ENCODE measurements around the gene ARCN1. TPM values are rescaled to one million over a fixed set of nuclear protein-coding genes. Genes with fewer than 3 reads are reported as not detected.

Gene ARCN1
- total RNA-seq, 1 donor from 2014 or later, result 162 TPM

DNA sequence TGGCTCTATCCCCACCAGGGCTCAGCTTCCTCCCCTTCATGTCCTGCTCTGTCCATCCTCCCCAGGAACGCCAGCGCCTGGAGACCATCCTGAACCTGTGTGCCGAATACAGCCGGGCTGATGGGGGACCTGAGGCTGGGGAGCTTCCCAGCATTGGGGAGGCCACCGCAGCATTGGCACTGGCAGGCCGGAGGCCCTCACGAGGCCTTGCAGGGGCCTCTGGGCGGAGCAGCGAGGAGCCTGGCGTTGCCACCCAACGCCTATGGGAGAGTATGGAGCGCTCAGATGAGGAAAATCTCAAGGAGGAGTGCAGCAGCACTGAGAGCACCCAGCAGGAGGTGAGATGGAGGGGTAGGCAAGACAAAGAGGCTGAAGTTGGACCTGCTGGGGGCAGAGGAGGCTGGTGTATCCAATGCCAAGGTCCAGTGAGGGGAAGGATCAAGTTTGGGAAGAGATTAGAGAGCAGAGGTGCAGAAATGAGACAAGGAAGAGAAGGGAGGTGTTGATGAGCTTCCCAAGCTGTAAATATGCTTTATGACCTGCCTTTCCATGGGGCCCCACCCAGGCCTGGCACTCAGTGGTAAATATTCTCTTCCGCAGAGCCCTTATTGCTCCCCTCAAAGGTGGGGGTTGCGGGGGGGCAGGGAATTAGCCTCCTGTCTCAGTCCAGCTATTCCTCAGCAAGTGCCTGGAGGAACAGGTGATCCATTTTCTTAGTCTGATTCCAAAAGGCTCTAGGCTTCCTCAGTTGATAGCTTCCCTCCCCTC lies 59.1 kb downstream of the ARCN1 start:
- Mint-ChIP-seq H3K4me3 (no peak overlapping the region), H3K4me1 (ENCODE audit: low read depth) (no peaks in the 10 kb centered on the region), H3K27ac (no peak overlapping the region), H3K9me3 (no peaks in the 10 kb centered on the region), H3K27me3 (ENCODE audit: insufficient read depth) (peaks cover 8% of the 10 kb centered on the region), H3K36me3 (ENCODE audit: low read depth) (no peaks in the 10 kb centered on the region)
- no peak for DNase-seq (ENCODE audit: low spot score)
- intact Hi-C loops (cut with micrococcal nuclease), result no loop called here

DNA sequence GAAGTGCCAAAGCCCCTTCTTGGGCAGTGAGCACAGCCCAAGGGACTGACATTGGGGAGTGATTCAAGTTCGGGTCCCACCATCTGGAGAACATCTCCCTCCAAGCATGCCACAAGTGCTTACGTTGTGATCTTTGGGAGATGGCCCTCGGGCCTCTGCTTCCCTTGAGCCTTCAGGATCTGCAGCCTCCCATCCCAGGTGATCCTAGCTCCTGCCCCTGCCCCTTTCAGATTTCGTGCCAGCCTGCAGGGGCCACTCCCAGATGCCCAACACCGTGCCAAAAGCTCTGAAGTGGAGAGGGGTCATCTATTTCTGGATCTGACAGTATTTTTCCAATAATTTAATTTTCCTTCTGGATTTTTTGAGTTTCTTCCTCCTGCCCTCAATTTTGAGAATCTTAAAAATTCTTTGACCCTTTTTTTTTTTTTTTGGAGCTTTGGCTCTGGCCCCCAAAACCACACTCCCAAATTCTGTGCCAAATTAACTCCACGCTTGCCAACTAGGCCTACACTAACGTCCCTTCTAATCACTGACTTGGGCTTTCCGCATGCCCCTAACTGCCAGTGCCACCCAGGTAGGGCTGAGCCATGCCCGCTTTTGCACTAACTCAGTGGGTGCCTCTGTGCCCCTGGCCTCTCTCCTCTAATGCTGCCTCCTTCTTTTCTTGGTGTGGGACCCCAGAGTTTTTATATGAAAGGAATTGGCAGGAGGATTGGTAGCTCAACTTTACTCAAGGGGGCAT lies 60.5 kb downstream of the ARCN1 start:
- no peaks in the 10 kb centered on the region for H3K4me1 Mint-ChIP-seq (ENCODE audit: low read depth)
- H3K4me3 Mint-ChIP-seq, result no peak overlapping the region
- no peak overlapping the region for H3K27ac Mint-ChIP-seq
- H3K9me3 Mint-ChIP-seq, result no peaks in the 10 kb centered on the region
- H3K36me3 Mint-ChIP-seq (ENCODE audit: low read depth), result no peaks in the 10 kb centered on the region
- intact Hi-C loops (cut with micrococcal nuclease), result no loop called here
- H3K27me3 Mint-ChIP-seq (ENCODE audit: insufficient read depth), result peaks cover 6% of the 10 kb centered on the region
- no peak for DNase-seq (ENCODE audit: low spot score)

DNA sequence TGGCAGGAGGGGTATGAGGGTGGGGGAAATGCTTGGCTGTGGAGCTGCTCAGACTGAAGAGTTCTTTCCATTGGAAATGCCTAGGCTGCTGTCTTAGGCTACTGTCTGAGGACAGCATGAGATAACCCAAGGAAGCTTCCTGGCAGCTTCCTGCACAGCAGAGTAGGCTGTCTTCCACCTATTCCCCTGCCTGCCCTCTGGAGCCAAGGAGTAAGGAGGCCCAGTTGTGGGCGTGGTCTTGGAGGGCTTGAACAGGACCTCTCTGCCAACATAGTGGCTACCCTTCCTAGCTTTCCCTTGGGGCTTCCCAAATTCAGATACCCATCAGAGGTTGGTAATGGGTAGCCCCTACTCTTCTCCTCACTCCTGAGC lies 61.1 kb downstream of the ARCN1 start:
- H3K27me3 Mint-ChIP-seq (ENCODE audit: insufficient read depth), result peaks cover 6% of the 10 kb centered on the region
- DNase-seq (ENCODE audit: low spot score), result no peak
- no peak overlapping the region for H3K27ac Mint-ChIP-seq
- H3K4me3 Mint-ChIP-seq, result no peak overlapping the region
- intact Hi-C loops (cut with micrococcal nuclease), result no loop called here
- H3K36me3 Mint-ChIP-seq (ENCODE audit: low read depth), result no peaks in the 10 kb centered on the region
- H3K9me3 Mint-ChIP-seq, result no peaks in the 10 kb centered on the region
- no peaks in the 10 kb centered on the region for H3K4me1 Mint-ChIP-seq (ENCODE audit: low read depth)

DNA sequence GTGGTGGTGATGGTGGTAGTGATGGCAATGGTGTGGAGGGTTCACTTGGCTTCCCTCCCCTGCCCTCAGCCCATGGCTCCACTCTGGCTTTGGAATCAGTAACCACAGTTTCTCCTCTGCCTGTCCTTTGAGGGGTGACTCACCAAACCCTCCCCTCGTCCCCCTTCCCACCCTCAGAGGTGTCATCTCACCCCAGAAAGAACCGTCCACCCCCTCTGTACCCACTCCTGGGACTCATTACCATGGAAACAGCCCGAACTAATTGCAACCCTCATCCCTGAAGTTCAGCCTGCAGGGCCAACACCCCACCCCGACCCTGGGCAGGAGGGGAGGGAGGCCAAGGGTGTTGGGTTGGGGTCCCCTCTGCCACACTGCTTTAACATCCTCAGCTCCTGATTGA lies 61.8 kb downstream of the ARCN1 start:
- DNase-seq (ENCODE audit: low spot score), result no peak
- H3K27me3 Mint-ChIP-seq (ENCODE audit: insufficient read depth), result peaks cover 6% of the 10 kb centered on the region
- no peak overlapping the region for H3K4me3 Mint-ChIP-seq
- no peak overlapping the region for H3K27ac Mint-ChIP-seq
- no peaks in the 10 kb centered on the region for H3K36me3 Mint-ChIP-seq (ENCODE audit: low read depth)
- intact Hi-C loops (cut with micrococcal nuclease), result no loop called here
- H3K4me1 Mint-ChIP-seq (ENCODE audit: low read depth), result no peaks in the 10 kb centered on the region
- no peaks in the 10 kb centered on the region for H3K9me3 Mint-ChIP-seq

- H3K27ac Mint-ChIP-seq, result no peak overlapping the region
- H3K4me1 Mint-ChIP-seq (ENCODE audit: low read depth), result no peaks in the 10 kb centered on the region
- no peak overlapping the region for H3K4me3 Mint-ChIP-seq
- no peaks in the 10 kb centered on the region for H3K36me3 Mint-ChIP-seq (ENCODE audit: low read depth)
- H3K9me3 Mint-ChIP-seq, result no peaks in the 10 kb centered on the region
- DNase-seq (ENCODE audit: low spot score), result no peak
- H3K27me3 Mint-ChIP-seq (ENCODE audit: insufficient read depth), result peaks cover 6% of the 10 kb centered on the region
- intact Hi-C loops (cut with micrococcal nuclease), result no loop called here
These were observed 62.4 kb downstream of the ARCN1 start for GRCh38 chr11:118634431-118635236.

GRCh38 chr11:118635237-118635591 lies 63.0 kb downstream of the ARCN1 start:
- intact Hi-C loops (cut with micrococcal nuclease), result no loop called here
- Mint-ChIP-seq H3K9me3 (no peaks in the 10 kb centered on the region), H3K4me1 (ENCODE audit: low read depth) (no peaks in the 10 kb centered on the region), H3K4me3 (no peak overlapping the region), H3K27me3 (ENCODE audit: insufficient read depth) (peaks cover 6% of the 10 kb centered on the region), H3K27ac (no peak overlapping the region), H3K36me3 (ENCODE audit: low read depth) (no peaks in the 10 kb centered on the region)
- DNase-seq (ENCODE audit: low spot score), result no peak

DNA sequence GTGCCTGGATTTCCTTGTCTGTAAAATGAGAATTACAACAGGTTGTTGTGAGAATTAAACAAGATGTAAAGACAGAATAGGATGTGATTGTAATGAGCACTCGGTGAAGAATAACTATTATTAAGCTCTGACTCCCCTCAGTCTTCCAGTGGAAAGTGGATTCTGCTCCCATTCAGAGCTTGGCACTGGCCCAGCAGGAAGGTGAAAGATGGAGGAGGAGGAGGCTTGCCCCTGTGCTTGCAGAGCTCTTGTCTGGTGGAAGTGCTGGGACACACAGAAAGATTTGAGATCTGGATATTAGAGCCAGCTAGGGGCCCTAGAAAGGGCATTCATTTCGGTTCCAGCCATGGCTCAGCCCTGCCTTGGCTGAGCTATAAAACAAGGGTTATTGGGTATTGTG lies 63.4 kb downstream of the ARCN1 start:
- Mint-ChIP-seq H3K27me3 (ENCODE audit: insufficient read depth) (peaks cover 6% of the 10 kb centered on the region), H3K9me3 (no peaks in the 10 kb centered on the region), H3K4me3 (no peak overlapping the region), H3K27ac (no peak overlapping the region), H3K4me1 (ENCODE audit: low read depth) (no peaks in the 10 kb centered on the region), H3K36me3 (ENCODE audit: low read depth) (no peaks in the 10 kb centered on the region)
- intact Hi-C loops (cut with micrococcal nuclease), result no loop called here
- DNase-seq (ENCODE audit: low spot score), result no peak

DNA sequence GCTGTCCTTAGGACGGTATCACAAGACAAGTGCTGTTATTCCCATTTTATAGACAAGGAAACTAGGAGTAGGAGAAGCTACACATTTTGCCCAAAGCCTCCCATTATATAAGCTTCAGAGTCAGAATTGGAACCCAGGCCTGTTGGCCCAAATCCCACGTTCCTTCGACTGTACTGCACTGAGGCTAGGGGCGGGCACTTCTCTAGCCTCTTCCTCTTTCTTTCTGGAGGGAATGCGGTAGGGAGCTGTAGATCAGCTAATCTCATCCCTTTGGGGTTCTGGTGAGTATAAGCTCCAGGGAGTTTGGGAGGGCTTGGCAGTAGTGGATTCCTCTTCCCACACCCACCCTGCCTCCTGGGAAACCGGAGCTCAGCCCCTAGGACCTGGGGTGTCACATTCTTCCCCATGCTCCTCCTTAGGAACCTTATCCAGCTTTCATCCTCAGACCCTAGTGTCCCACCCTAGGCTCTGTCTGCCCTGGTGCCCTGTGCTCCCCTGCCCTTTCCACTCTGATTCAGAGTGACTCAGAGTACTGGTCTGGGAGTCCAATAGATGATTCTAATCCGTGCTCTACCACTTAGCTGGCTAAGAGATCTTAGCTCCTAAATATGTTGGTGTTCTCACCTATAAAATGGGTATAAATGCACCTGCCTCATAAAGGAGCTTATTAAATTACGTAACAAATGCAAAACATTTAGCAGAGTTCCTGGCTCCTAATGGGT lies 64.5 kb downstream of the ARCN1 start:
- no peak overlapping the region for H3K4me3 Mint-ChIP-seq
- no peak overlapping the region for H3K27ac Mint-ChIP-seq
- intact Hi-C loops (cut with micrococcal nuclease), result no loop called here
- no peaks in the 10 kb centered on the region for H3K4me1 Mint-ChIP-seq (ENCODE audit: low read depth)
- H3K9me3 Mint-ChIP-seq, result no peaks in the 10 kb centered on the region
- peaks cover 6% of the 10 kb centered on the region for H3K27me3 Mint-ChIP-seq (ENCODE audit: insufficient read depth)
- H3K36me3 Mint-ChIP-seq (ENCODE audit: low read depth), result no peaks in the 10 kb centered on the region
- DNase-seq (ENCODE audit: low spot score), result no peak

DNA sequence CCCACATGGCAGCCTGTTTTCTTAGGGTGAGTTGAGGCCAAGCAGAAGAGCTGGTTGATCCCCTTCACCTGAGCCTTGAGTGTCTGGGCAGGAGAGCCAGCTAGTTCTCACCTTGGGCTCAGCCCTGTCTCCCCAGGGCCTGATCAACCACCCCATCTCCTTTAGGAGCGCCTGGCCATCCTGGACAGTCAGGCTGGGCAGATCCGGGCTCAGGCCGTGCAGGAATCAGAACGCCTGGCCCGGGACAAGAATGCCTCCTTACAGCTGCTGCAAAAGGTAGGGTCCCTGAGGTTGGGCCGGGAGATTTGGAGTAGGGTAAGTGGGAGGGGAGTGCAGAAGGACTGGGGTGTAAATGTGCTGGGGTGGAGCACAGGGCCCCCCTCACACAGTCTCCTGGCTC lies 66.5 kb downstream of the ARCN1 start:
- H3K36me3 Mint-ChIP-seq (ENCODE audit: low read depth), result no peaks in the 10 kb centered on the region
- no peak for DNase-seq (ENCODE audit: low spot score)
- peaks cover 6% of the 10 kb centered on the region for H3K27me3 Mint-ChIP-seq (ENCODE audit: insufficient read depth)
- H3K9me3 Mint-ChIP-seq, result no peaks in the 10 kb centered on the region
- no peak overlapping the region for H3K27ac Mint-ChIP-seq
- H3K4me1 Mint-ChIP-seq (ENCODE audit: low read depth), result no peaks in the 10 kb centered on the region
- intact Hi-C loops (cut with micrococcal nuclease), result no loop called here
- H3K4me3 Mint-ChIP-seq, result no peak overlapping the region

GRCh38 chr11:118639899-118640298 lies 67.7 kb downstream of the ARCN1 start:
- peaks cover 6% of the 10 kb centered on the region for H3K27me3 Mint-ChIP-seq (ENCODE audit: insufficient read depth)
- DNase-seq (ENCODE audit: low spot score), result no peak
- no peak overlapping the region for H3K4me3 Mint-ChIP-seq
- intact Hi-C loops (cut with micrococcal nuclease), result no loop called here
- H3K4me1 Mint-ChIP-seq (ENCODE audit: low read depth), result no peaks in the 10 kb centered on the region
- H3K9me3 Mint-ChIP-seq, result no peaks in the 10 kb centered on the region
- H3K36me3 Mint-ChIP-seq (ENCODE audit: low read depth), result no peaks in the 10 kb centered on the region
- H3K27ac Mint-ChIP-seq, result no peak overlapping the region

- H3K4me1 Mint-ChIP-seq (ENCODE audit: low read depth), result no peaks in the 10 kb centered on the region
- no peak overlapping the region for H3K27ac Mint-ChIP-seq
- no peaks in the 10 kb centered on the region for H3K9me3 Mint-ChIP-seq
- intact Hi-C loops (cut with micrococcal nuclease), result no loop called here
- no peaks in the 10 kb centered on the region for H3K36me3 Mint-ChIP-seq (ENCODE audit: low read depth)
- no peak overlapping the region for H3K4me3 Mint-ChIP-seq
- H3K27me3 Mint-ChIP-seq (ENCODE audit: insufficient read depth), result peaks cover 4% of the 10 kb centered on the region
- DNase-seq (ENCODE audit: low spot score), result no peak
These were observed 68.3 kb downstream of the ARCN1 start for GRCh38 chr11:118640332-118641154.

DNA sequence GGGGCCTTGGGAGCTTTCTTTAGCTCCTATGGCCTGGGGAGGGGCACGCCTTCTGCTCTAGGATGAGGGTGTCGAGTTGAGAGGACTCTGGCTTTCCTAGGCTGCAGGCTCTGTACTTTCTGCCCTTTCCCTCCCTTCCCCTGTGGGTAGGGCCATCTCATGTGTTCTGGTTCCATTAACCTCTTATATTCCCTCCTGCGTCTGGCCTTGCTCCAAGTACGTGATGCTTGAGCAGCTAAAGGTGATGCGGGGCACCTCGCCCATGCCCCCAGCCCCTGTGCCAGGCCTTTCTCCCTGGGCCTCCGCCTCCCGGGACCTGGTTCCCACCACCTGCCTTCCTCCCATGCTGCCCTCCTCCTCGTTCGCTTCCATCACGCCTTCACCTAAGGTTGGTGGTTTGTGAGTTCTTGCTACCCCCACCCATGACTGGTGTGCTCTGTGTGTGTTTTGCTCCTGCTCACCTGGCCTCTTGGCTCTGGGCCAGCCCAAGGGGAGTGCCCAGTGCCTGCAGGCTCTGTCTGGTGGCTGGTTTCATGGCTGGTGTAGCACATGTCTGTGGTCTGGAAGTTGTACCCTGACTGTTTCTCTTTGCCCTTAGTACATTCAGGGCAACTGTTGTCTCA lies 69.3 kb downstream of the ARCN1 start:
- Mint-ChIP-seq H3K9me3 (no peaks in the 10 kb centered on the region), H3K4me1 (ENCODE audit: low read depth) (no peaks in the 10 kb centered on the region), H3K27me3 (ENCODE audit: insufficient read depth) (peaks cover 2% of the 10 kb centered on the region), H3K4me3 (no peak overlapping the region), H3K27ac (no peak overlapping the region), H3K36me3 (ENCODE audit: low read depth) (no peaks in the 10 kb centered on the region)
- intact Hi-C loops (cut with micrococcal nuclease), result no loop called here
- no peak for DNase-seq (ENCODE audit: low spot score)
